CD4-positive, alpha-beta T cell treated with Interleukin-2 at 100 ng/mL for 4 hours (primary cell): Measurements from ENCODE around the gene FARSA.
A peak's percentile ranks its signal among the peaks of the same experiment; 100 is the strongest.
"Not testable (repeated sequence)": the region's sequence is repeated elsewhere in the genome, so short reads cannot be mapped to it uniquely, and the experiment has no call there.

ENCODE experiments used
- DNase-seq: peaks from one replicate; pipeline ENCODE4 v3.0.0-alpha.2; 2020; ENCODE audit warnings: low spot score

Gene FARSA

DNA sequence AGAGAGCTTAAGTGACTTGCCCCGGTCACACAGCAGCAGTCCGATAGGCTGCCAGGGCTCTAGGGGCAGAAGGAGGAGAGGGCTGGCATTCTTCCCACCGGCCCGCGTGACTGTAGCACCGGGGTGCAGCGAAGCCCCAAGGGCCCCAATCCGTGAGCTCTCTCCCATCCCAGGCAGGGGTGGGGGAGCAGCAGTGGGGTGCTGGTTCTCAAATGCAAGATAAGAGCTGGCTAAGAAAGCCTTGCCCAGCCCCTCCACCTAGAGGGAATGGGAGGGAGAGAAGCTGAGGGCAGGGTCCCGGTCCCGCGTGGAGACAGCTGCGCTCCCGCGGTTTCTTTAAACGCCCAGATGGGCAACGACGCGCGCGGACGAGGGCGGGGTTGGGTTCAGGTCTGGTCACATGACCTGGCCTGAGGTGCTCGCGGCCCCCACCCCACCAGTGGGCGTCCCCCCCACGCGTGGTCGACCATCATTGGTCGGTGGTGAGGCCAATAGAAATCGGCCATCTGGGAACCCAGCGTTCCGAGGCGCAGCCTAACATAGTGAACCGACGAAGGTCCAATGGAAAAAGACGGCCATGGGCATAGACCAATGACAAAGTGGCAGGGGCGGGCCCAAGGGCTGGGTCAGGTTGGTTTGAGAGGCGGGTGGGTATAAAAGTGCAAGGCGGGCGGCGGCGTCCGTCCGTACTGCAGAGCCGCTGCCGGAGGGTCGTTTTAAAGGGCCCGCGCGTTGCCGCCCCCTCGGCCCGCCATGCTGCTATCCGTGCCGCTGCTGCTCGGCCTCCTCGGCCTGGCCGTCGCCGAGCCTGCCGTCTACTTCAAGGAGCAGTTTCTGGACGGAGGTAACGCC is 4.6 kb upstream of the FARSA start, which contains the start of gene CALR:
CALR (plus strand) TSS at position 683 of the 852 bp plus-strand sequence; CDS start at position 754, 71 bp downstream.
- DNase-seq = peak; percentile 100

DNA sequence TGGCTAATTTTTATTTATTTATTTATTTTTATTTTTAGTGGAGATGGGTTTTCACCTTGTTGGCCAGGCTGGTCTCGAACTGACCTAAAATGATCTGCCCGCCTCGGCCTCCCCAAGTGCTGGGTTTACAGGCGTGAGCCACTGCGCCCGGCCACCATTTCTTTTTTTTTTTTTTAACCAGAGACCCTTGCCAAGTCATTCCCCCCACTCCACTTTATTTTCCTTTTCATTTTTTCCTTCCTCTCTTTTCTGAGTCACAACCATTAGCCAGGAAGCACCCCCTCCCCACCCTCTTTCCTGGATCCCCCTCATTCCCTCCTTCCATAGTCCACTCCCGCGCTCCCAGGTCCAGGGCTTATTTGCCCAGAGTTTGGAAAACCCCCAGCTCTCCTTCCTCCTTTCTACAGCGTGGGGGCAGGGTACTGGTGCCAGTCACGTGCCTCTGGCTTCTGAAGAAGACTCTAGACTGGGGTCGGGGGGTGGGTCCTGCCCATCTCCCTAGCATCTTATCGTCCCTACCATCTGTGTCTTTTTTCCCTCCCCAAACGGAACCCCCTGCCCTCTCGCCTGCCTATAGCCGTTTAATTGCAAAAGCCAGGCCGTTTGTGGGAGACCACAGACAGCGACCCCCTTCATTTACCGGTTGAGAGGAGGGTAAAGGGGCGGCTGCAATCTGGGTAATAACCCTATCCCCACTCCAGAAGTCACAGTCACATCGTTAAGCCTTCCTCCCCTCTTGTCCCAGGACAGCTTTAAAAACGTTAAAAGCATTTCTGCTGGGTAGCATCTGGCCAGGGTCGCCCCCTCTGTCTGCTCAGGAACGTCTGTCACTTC is 3.8 kb upstream of the FARSA start:
- no peak for DNase-seq

GRCh38 chr19:12936582-12936981 is 3.1 kb upstream of the FARSA start:
- DNase-seq = no peak

- DNase-seq = no peak
Observed at GRCh38 chr19:12935071-12935470, 1.6 kb upstream of the FARSA start.

DNA sequence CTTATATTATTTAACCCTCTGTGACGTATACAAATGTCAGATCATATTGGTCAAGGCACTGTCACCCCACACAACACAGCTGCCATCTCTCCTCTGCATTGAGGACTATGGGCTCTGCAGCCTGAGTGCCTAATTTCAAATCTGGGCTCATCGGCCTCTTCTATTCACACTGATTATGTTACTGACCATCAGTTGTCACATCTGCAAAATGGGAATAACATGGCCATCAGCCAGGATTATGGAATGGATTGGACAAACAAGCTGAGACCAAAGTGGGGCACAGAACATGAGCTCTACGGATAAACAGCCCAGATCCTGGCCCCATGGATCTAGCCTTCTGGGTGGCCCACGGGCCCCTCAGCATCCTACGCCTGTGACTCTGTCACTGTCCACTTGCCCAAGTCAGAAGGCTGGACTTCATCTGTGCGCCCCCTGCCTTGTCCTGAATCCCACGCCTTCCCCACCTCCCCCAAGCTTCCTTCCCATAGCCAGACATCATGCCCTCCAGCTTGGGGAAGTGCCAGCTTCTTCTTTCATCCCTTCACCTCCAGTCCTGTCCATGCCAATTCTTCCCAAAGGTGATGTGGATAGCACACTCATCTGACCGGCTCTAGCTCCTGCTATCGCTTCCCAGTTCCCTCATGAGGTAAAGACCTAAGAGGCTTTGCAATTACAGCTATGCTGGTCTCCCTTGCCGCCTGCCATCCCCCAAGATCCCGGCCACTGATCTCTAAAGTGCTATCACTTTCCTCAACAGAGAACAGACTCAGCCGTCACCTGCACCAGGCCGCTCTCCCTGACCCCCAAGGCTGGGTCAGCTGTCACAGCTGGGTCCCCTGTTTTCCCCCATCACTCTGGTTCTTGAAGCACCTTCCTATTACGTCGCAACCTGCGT is 872 bp downstream of the FARSA start:
- DNase-seq = no peak

DNA sequence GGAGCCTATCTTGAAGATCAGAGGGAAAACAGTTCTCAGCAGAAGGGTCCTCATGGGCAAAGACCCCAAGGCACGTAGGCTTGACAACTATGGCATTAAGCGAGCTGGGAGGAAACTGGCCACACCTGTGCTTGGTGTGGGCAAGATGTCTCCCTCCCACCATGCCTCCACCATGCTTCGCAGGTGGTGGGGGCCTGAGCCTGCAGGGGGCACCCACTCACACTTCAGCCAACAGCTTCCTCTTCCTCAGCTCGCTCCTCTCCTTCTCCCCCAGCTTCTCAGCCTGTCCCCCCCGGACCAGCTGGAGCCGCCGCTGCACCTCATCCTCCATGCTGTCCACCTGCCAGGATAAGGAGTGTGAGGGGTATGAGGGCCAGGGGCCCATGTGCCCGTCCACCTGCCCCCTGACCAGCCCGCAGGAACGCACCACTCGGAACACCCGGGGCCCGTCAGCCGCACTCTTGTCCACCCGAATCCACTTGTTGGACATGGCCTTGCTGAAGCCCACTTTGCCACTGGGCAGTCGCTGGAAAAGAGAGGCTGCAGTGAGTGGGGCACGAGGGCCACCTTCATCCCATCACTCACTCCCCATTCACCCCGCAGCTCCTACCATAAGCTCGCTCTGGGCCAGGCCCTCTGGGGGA is 3.4 kb downstream of the FARSA start:
- no peak for DNase-seq

DNA sequence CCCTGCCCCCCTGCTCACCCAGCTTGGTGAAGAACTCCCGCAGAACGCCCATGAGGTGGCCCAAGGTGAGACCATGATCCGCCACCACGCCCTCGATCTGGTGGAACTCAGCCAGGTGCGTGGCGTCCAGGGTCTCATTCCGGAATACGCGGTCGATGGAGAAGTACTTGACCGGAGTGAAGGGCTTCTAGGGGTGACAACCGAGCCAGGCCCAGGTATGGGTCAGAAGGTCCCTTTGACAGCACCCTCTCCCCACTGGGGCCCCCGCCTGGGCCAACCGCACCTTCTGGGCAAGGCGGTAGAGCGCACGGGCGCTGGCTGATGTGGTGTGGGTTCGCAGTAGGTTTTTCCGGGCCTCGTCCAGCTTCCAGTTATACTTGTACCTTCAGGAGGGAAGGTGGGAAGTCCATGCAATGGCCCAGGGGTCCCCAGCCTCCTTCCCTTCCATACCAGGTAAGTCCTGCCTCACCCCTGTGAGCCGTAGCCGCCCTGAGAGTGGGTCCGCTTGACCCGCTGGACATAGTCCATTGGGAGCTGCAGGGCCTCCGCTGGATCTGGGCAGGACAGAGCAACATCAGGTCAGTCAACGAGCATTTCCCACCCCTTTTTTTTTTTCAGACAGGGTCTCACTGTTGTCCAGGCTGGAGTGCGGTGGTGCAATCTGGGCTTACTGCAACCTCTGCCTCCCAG is 8.7 kb downstream of the FARSA start:
- no peak for DNase-seq

DNA sequence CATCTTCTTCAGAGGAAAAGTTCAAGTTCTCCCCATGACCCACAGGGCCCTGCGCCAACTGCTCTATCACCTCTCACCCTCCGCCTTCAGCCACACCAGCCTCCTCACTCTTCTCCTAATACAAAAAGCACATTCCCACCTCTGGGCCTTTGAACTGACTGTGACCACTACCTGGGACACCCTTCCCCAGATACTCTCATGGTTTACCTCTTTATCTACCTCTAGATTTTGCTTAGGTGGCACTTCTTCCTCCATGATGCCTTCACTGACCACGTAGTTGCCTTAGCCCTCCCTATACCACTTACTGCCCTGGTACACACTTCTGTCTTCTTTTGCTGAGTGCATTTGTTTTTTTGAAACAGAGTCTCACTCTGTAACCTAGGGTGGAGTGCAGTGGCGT is 10.6 kb downstream of the FARSA start:
- no peak for DNase-seq

DNA sequence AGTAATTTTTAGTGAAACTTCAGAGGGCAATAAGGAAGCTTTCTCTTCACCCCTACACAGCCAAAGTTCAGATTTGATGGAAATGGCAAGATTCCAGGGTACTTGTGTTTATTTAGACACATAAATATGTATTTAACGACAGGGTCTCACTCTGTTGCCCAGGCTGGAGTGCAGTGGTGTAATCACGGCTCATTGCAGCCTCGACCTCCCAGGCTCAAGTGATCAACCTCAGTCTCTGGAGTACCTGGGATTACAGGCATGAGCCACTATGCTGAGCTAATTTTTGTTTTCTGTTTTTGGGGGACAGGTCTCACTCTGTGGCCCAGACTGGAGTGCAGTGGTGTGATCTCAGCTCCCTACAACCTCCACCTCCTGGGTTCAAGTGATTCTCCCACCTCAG is 12.5 kb downstream of the FARSA start:
- no peak for DNase-seq

DNA sequence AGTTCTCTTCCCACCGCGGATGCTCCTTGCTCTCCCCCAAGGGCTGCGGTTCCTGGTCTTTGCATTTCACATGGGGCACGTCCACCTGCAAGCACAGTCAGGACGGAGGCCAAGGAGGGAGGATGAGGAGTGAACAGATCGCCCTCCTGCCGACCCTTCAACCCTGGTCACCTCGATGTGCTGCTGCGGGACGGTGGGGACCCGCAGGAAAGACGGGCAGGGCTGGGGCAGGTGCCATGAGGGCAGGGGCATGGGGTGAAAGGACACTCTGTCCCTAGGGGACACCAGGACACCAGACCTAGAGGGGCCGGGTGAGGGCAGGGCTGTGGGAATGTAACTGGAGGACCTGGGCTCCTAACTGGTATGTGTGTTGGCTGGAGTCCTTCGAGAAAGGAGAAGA is 15.3 kb downstream of the FARSA start:
- no peak for DNase-seq

- not testable (repeated sequence) for DNase-seq
Observed at GRCh38 chr19:12915860-12916259, 17.7 kb downstream of the FARSA start.

- DNase-seq = peak; percentile 66
Observed at GRCh38 chr19:12913851-12914690, 19.4 kb downstream of the FARSA start.

GRCh38 chr19:12913011-12913561 is 20.4 kb downstream of the FARSA start:
- DNase-seq = no peak

DNA sequence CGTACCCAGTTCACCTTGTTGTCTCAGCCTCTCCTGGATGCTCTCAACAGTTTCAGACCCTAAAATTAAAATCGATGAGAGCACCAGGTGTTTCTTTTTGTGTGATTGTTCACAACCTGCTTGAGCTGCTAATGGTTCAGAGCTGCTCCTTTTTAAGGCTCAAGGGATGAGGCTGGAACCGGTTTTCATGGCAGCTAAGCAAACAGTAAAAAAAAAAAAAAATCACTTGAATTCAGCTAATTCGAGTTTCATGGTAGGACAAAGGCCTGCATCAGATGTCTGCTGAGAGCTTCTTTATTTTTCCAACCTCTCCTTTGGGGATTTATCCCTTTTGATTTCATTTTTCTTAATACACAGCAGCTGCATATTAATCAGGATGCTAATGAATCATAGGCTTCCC is 20.9 kb downstream of the FARSA start:
- DNase-seq = no peak

GRCh38 chr19:12907166-12907565 is 26.3 kb downstream of the FARSA start:
- DNase-seq = no peak

- no peak for DNase-seq
Observed at GRCh38 chr19:12899891-12900518, 33.5 kb downstream of the FARSA start.

- no peak for DNase-seq
Observed at GRCh38 chr19:12896460-12896859, 37.1 kb downstream of the FARSA start.

DNA sequence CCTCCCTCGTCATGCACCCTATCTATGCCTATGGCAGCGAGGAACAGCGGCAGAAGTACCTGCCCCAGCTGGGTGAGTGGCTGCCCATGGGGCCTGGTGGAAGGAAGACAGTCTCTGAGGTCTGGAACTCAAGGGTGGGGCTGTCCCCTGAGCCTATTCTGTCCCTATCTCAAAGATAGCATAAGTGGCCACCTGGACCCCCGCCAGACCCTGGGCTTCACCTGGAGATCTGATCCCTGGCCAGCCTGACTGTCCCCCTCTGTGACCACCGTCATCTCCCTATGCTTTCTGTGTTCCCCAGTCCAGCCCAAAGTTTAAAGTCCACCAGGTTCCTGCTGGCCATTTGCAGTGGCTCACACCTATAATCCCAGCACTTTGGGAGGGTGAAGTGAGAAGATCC is 39.9 kb downstream of the FARSA start:
- DNase-seq = no peak

DNA sequence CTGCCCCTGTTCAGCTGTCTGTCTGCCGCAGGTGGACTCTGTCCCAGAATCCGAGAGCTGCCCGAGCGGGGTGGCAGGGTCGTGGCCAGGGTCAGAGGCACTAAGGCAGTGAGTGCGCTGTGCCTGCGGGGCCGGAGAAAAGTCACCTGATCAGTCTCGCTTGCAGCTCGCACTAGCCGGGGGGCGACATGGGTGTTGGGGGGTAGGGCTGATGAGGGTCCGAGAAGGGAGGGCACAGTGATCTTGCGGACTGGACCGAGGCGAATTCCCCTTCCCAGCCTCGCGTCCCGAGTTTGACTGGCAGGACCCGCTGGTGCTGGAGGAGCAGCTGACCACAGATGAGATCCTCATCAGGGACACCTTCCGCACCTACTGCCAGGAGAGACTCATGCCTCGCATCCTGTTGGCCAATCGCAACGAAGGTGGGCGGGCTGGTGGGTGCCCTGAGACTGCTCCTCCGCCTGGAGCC is 41.9 kb downstream of the FARSA start:
- DNase-seq = no peak
